Neuronal stem cell (in vitro differentiated cells): ENCODE data around the gene F5.
A peak's percentile ranks its signal among the peaks of the same experiment; 100 is the strongest.

Experiments
- DNase-seq: peaks from one replicate; pipeline ENCODE4 v3.0.0-alpha.2; 2013; ENCODE audit warnings: low spot score
- H2AFZ ChIP-seq: one replicate; pipeline ENCODE4 v1.6.1; 2013; ENCODE audit warnings: mild to moderate bottlenecking, low read length, inconsistent platforms
- H2AK5ac ChIP-seq: 2 replicates; pipeline ENCODE4 v1.6.1; 2013; ENCODE audit warnings: low read depth, mild to moderate bottlenecking, inconsistent platforms, low read length, moderate library complexity, mixed read lengths
- H2BK120ac ChIP-seq: 2 replicates; pipeline ENCODE4 v1.6.1; 2013; ENCODE audit warnings: low read depth, mild to moderate bottlenecking, inconsistent platforms, low read length, moderate library complexity, mixed read lengths
- H2BK12ac ChIP-seq: one replicate; pipeline ENCODE4 v1.6.1; 2013; ENCODE audit warnings: low read length, inconsistent platforms
- H2BK15ac ChIP-seq: 2 replicates; pipeline ENCODE4 v1.6.1; 2013; ENCODE audit warnings: mild to moderate bottlenecking, low read length, inconsistent platforms, mixed read lengths
- H2BK5ac ChIP-seq: one replicate; pipeline ENCODE4 v1.6.1; 2013; ENCODE audit warnings: inconsistent platforms, mild to moderate bottlenecking, low read length, moderate library complexity
- H3K14ac ChIP-seq: one replicate; pipeline ENCODE4 v1.6.1; 2013; ENCODE audit warnings: low read length, inconsistent platforms
- H3K18ac ChIP-seq: 2 replicates; pipeline ENCODE4 v1.6.1; 2013; ENCODE audit warnings: low read length, inconsistent platforms
- H3K23ac ChIP-seq: 2 replicates; pipeline ENCODE4 v1.6.1; 2013; ENCODE audit warnings: low read depth, mild to moderate bottlenecking, mixed read lengths, low read length, inconsistent platforms; ENCODE audit not compliant: poor library complexity
- H3K27ac ChIP-seq: replicated peaks from 3 replicates; pipeline ENCODE4 v1.5.1; 2013; ENCODE audit warnings: low read length, inconsistent platforms
- H3K27me3 ChIP-seq, 3 experiments: 2 replicates each; pipeline ENCODE4 v1.6.1; 2013; ENCODE audit warnings: low read length in 3 of 3, mild to moderate bottlenecking in 2 of 3, inconsistent platforms in 1 of 3, low read depth in 1 of 3, mixed read lengths in 1 of 3, moderate library complexity in 1 of 3; ENCODE audit not compliant: control insufficient read depth in 3 of 3, insufficient read depth in 3 of 3
- H3K36me3 ChIP-seq, 2 donors: replicated peaks in 1 of 2; 2 replicates each; pipeline ENCODE4 v1.6.1; 2013; ENCODE audit warnings: low read length in 2 of 2; ENCODE audit not compliant: control insufficient read depth in 2 of 2, insufficient read depth in 2 of 2
- H3K4ac ChIP-seq: 2 replicates; pipeline ENCODE4 v1.6.1; 2013; ENCODE audit warnings: inconsistent platforms, mild to moderate bottlenecking, low read length, moderate library complexity
- H3K4me1 ChIP-seq, 2 donors: 1 replicate in 1 of 2; 2 replicates in 1 of 2; pipeline ENCODE4 v1.6.1; 2013; ENCODE audit warnings: low read length in 2 of 2, low read depth in 1 of 2; ENCODE audit not compliant: control insufficient read depth in 2 of 2, insufficient read depth in 1 of 2
- H3K4me2 ChIP-seq: one replicate; pipeline ENCODE4 v1.6.1; 2013; ENCODE audit warnings: mild to moderate bottlenecking, low read length, inconsistent platforms; ENCODE audit not compliant: insufficient read depth, poor library complexity, severe bottlenecking
- H3K4me3 ChIP-seq, 2 donors: 2 replicates each; pipeline ENCODE4 v1.5.1; 2013; ENCODE audit warnings: low read length in 2 of 2, mild to moderate bottlenecking in 2 of 2, inconsistent platforms in 1 of 2, moderate library complexity in 1 of 2
- H3K79me1 ChIP-seq: one replicate; pipeline ENCODE4 v1.6.1; 2013; ENCODE audit warnings: low read depth, mild to moderate bottlenecking, inconsistent platforms, low read length, moderate library complexity
- H3K9ac ChIP-seq: one replicate; pipeline ENCODE4 v1.6.1; 2013; ENCODE audit warnings: mild to moderate bottlenecking, low read depth, low read length, inconsistent platforms; ENCODE audit not compliant: poor library complexity
- H3K9me3 ChIP-seq, 2 donors: replicated peaks in 1 of 2; 2 replicates each; pipeline versions ENCODE3 to v1.6.1; 2013; ENCODE audit warnings: low read length in 2 of 2, mild to moderate bottlenecking in 2 of 2, inconsistent platforms in 1 of 2, low read depth in 1 of 2, mixed read lengths in 1 of 2, moderate library complexity in 1 of 2; ENCODE audit not compliant: control insufficient read depth in 2 of 2, insufficient read depth in 1 of 2
- H4K8ac ChIP-seq: one replicate; pipeline ENCODE4 v1.6.1; 2013; ENCODE audit warnings: low read depth, mild to moderate bottlenecking, inconsistent platforms, low read length, moderate library complexity
- H4K91ac ChIP-seq: one replicate; pipeline ENCODE4 v1.6.1; 2013; ENCODE audit warnings: low read length, low read depth, mild to moderate bottlenecking, inconsistent platforms; ENCODE audit not compliant: poor library complexity
- WGBS, 2 donors: extraction: QIAGEN DNeasy Blood & Tissue Kit; methylation state at CpG; one replicate each; pipeline ENCODE4 v1.1.7; 2013; ENCODE audit warnings: missing lambda C conversion rate in 2 of 2, mixed read lengths in 1 of 2; ENCODE audit not compliant: insufficient read length in 2 of 2, insufficient replicate concordance in 1 of 2; ENCODE audit errors: extremely low coverage in 2 of 2; 5-methylcytosine and 5-hydroxymethylcytosine counted together

Gene F5

GRCh38 chr1:169620565-169620964, 34.3 kb upstream of the F5 start:
- H3K27me3 ChIP-seq = no peaks in the 10 kb centered on the region
- H2BK15ac ChIP-seq = no peak overlapping the region
- peak overlapping the region in 1 of 2 donors; percentile 42 for H3K4me3 ChIP-seq
- no peak overlapping the region for H3K4ac ChIP-seq
- peaks cover 3% of the 10 kb centered on the region for H3K79me1 ChIP-seq
- H3K4me2 ChIP-seq = no peak overlapping the region
- WGBS, 2 donors = no CpG with 5 or more reads among the region's 8 CpGs
- no peak overlapping the region for H3K27ac ChIP-seq
- no peak overlapping the region for H4K91ac ChIP-seq
- H3K14ac ChIP-seq = peak overlapping the region; percentile 74
- no peak overlapping the region for H2BK5ac ChIP-seq
- H3K18ac ChIP-seq = no peak overlapping the region
- no peak overlapping the region for H2BK120ac ChIP-seq
- no peaks in the 10 kb centered on the region for H3K4me1 ChIP-seq
- H2AK5ac ChIP-seq = no peak overlapping the region
- H3K36me3 ChIP-seq = no peaks in the 10 kb centered on the region
- no peak overlapping the region for H4K8ac ChIP-seq
- no peak for DNase-seq
- peaks cover 0 to 2% of the 10 kb centered on the region in 2 donors for H3K9me3 ChIP-seq
- no peak overlapping the region for H2BK12ac ChIP-seq
- no peak overlapping the region for H3K23ac ChIP-seq
- H2AFZ ChIP-seq = no peak overlapping the region
- H3K9ac ChIP-seq = no peak overlapping the region

GRCh38 chr1:169618367-169618766, 32.1 kb upstream of the F5 start:
- Histone ChIP-seq H2BK120ac (no peak overlapping the region), H3K14ac (no peak overlapping the region), H3K4me3 (no peak overlapping the region), H3K9ac (no peak overlapping the region), H3K27me3 (no peaks in the 10 kb centered on the region), H2AFZ (no peak overlapping the region), H3K27ac (no peak overlapping the region), H3K79me1 (peaks cover 3% of the 10 kb centered on the region), H3K4ac (no peak overlapping the region), H3K4me1 (no peaks in the 10 kb centered on the region), H3K4me2 (no peak overlapping the region), H2BK12ac (no peak overlapping the region), H3K36me3 (no peaks in the 10 kb centered on the region), H2BK5ac (no peak overlapping the region), H2AK5ac (no peak overlapping the region), H3K18ac (no peak overlapping the region), H3K9me3 (peaks cover 0 to 2% of the 10 kb centered on the region in 2 donors), H4K8ac (no peak overlapping the region), H2BK15ac (no peak overlapping the region), H3K23ac (no peak overlapping the region), H4K91ac (no peak overlapping the region)
- no peak for DNase-seq
- no CpG with 5 or more reads among the region's 2 CpGs for WGBS, 2 donors

DNA sequence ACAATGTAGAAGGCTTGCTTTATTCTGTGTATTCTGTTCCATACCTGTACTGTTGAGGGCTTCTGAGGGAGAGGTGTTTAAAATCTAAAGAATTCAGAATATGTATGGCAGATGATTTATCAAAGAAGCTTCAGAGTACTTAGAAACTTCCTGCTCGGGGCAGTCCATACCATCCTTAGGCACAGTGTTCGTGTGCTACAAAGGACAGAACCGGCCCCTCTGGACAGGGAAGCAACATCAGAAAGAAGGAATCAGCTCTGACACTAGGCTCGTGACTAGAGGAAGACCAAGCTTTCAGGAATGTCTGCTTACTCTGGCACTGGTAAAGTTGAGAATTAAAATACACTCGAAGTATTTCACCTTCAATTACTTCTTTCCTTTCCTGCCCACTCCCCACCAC, 29.5 kb upstream of the F5 start:
- H3K9me3 ChIP-seq = no peaks in the 10 kb centered on the region
- H3K23ac ChIP-seq = no peak overlapping the region
- H3K14ac ChIP-seq = no peak overlapping the region
- H2AK5ac ChIP-seq = no peak overlapping the region
- no peak overlapping the region for H3K4me3 ChIP-seq
- H3K79me1 ChIP-seq = no peaks in the 10 kb centered on the region
- H4K91ac ChIP-seq = no peak overlapping the region
- no peaks in the 10 kb centered on the region for H3K4me1 ChIP-seq
- H3K4ac ChIP-seq = no peak overlapping the region
- no peak overlapping the region for H2BK12ac ChIP-seq
- H3K27ac ChIP-seq = no peak overlapping the region
- H2AFZ ChIP-seq = no peak overlapping the region
- H2BK15ac ChIP-seq = no peak overlapping the region
- no peak overlapping the region for H2BK120ac ChIP-seq
- no peak for DNase-seq
- H3K18ac ChIP-seq = no peak overlapping the region
- H2BK5ac ChIP-seq = no peak overlapping the region
- H3K27me3 ChIP-seq = no peaks in the 10 kb centered on the region
- H3K4me2 ChIP-seq = no peak overlapping the region
- H3K36me3 ChIP-seq = no peaks in the 10 kb centered on the region
- WGBS, 2 donors = no CpG with 5 or more reads among the region's 5 CpGs
- H4K8ac ChIP-seq = no peak overlapping the region
- H3K9ac ChIP-seq = no peak overlapping the region

DNA sequence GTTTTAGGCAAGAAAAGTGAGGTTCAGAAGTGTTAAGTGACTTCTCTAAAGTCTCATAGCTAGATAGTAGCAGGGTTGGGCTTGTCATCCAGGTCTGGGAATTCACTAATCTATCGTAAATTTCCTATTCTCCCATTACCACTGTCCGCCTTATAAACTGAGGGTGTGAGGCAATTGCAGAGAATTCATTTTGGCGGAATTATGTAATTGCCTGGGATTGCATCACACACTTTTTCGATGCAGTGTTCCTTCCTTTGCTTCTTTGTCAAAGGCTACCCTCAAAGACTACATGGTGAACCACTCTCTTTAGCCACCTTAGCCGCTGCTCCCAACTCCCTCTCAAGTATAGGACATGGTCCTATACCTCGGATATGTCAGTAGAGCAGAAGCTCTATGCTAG, 24.6 kb upstream of the F5 start:
- Histone ChIP-seq H3K18ac (no peak overlapping the region), H2BK15ac (no peak overlapping the region), H3K4ac (no peak overlapping the region), H4K8ac (no peak overlapping the region), H3K14ac (no peak overlapping the region), H3K36me3 (no peaks in the 10 kb centered on the region), H2AFZ (no peak overlapping the region), H3K4me1 (no peaks in the 10 kb centered on the region), H3K27me3 (no peaks in the 10 kb centered on the region), H3K4me3 (no peak overlapping the region), H3K23ac (no peak overlapping the region), H3K9me3 (no peaks in the 10 kb centered on the region), H3K79me1 (no peaks in the 10 kb centered on the region), H3K27ac (no peak overlapping the region), H3K4me2 (no peak overlapping the region), H3K9ac (no peak overlapping the region), H4K91ac (no peak overlapping the region), H2BK120ac (no peak overlapping the region), H2BK12ac (no peak overlapping the region), H2BK5ac (no peak overlapping the region), H2AK5ac (no peak overlapping the region)
- WGBS, 2 donors = no CpG with 5 or more reads among the region's 6 CpGs
- no peak for DNase-seq
